Fibroblast of skin of abdomen (primary cell): ENCODE results near the gene CALN1.
"Not testable (repeated sequence)": the region's sequence is repeated elsewhere in the genome, so short reads cannot be mapped to it uniquely, and the experiment has no call there.

Experiments used
- DNase-seq: peaks from one replicate; pipeline ENCODE4 v3.0.0-alpha.2; 2013

CALN1 gene

GRCh38 chr7:72080865-72081510 is 331.1 kb downstream of the CALN1 start:
- DNase-seq: no peak

DNA sequence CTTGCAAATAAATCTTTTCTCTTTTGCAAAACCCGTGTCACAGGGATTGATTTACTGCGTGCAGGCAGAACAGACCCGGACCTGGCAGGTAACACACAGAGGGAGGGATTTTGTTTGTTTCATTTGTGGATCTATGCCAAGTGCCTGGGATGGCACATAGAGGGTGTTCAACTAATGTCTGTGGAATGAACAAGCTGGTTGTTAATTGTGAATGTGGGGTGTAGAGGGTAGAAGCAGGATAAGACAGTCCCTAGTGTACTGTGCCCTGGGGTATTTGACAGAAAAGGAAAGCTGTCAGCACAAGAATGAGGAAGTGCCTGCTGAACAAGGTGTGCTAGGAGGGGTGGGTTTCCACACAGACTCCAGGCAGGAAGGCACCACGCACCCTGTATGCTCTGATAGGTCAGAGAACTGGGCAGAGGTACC is 331.8 kb downstream of the CALN1 start:
- DNase-seq: no peak

- DNase-seq: no peak
Measured at GRCh38 chr7:72078856-72079255, 333.3 kb downstream of the CALN1 start.

- DNase-seq: no peak
Measured at GRCh38 chr7:72078301-72078700, 333.8 kb downstream of the CALN1 start.

DNA sequence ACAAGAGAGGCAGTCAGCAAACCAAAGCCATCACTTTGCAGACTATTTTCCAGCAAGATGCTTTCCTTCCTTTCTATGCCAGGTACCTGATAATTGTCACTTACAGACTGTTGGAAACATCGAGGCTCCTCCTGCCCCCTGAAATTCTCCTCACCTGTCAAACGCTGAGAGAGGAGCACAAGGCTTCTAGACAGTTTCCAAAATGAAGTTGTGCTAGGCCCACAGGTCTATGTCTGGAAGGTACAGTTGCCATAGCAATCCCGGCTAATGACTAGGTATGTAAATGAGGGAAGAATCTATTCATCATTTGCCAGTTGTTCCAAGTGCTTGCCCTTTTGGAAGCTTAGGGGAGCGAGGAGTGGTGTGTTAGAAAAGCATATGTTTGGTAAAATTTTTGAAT is 334.4 kb downstream of the CALN1 start:
- no peak for DNase-seq

- DNase-seq: no peak
Measured at GRCh38 chr7:72072901-72073300, 339.2 kb downstream of the CALN1 start.

- no peak for DNase-seq
Measured at GRCh38 chr7:72069263-72069662, 342.9 kb downstream of the CALN1 start.

GRCh38 chr7:72065764-72066163 is 346.4 kb downstream of the CALN1 start:
- not testable (repeated sequence) for DNase-seq

DNA sequence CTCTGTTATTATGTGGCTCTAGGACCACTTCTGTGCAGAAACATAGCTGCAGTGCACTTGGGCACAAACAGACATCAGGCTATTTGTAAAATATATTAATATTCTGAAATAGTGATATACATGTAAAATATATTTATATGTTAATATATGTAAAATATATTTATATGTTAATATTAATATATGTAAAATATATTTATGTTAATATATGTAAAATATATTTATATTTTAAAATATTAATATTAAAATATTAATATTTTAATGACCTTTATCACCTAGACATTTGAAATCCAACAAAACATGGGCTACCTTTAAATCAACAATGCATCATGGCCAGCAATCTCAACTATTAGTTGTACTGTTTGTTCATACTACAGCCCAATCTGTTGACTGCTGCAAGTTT is 347.2 kb downstream of the CALN1 start:
- DNase-seq: no peak

- DNase-seq: no peak
Measured at GRCh38 chr7:72063330-72063729, 348.8 kb downstream of the CALN1 start.

DNA sequence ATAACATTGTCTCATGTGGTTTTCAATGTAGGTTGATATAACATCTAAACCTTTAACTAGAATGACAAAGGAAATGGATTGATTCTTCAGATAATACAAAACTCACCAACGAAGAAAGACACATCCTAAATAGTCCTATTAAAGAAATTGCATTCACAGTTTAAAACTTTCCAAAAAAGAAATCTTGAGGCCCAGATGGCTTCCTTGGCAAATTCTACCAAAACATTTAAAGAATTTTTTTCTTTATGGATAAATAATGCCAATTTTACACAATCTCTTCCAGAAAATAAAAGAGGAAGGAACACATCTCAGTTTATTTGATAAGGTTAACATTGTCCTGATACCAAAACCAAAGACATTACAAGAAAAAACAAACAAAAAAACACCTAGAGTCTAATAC is 349.5 kb downstream of the CALN1 start:
- DNase-seq: no peak

DNA sequence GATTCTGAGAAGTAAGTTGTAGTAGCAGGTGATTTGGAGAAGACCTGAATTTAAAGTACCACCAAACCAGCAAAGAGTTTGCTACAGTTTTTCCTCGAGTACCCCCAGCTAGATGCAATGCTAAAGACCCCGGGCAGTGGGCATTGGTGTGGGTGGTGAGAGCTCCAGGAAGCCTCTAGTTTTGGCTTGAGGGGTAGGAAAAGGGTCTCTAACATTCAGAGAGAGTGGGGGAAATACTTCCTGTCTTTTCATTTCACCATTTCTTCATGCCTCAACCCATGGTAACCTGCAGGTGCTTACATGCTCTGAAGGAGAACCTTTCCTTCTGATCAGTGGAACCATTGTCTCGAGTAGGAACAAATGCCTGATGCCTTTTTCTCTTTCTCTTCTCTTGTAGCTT is 352.2 kb downstream of the CALN1 start:
- DNase-seq: no peak

DNA sequence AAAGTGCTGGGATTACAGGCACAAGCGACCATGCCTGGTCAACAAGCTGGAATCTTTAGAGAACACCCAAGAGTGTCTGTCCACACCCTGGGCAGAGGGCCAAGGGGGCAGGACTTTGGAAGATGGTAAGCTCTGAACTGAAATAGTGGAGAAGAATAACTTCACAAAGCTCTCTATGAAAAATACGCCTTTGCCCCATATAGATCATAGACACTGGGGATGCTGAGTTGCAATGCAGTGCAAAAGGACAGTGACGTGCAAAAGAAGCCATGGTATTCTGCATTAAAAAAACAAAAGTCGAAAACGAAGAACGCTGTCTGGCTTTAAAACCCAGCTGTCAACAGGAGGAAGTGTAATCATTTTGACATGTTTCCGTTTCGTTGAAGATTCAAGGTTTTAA is 353.6 kb downstream of the CALN1 start:
- DNase-seq: no peak

DNA sequence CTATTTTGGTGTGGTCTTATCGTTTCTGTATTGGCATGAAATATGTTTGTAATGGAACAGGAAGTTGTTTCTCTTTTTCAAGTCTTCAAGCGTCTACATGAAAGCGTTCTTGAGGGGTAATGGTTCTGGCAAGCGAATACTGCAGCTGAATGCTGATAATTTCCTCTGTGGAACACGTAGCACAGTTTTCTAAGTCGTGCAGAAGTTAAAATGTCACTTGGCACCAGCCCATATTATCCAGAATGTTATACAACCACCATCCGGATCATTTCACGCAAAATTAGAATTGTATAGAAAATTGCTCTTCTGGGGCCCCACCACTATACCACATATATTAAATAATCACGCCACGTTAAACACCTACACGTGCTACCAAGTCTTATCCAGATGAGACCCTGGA is 354.3 kb downstream of the CALN1 start:
- no peak for DNase-seq

GRCh38 chr7:72057231-72057630 is 354.9 kb downstream of the CALN1 start:
- no peak for DNase-seq

DNA sequence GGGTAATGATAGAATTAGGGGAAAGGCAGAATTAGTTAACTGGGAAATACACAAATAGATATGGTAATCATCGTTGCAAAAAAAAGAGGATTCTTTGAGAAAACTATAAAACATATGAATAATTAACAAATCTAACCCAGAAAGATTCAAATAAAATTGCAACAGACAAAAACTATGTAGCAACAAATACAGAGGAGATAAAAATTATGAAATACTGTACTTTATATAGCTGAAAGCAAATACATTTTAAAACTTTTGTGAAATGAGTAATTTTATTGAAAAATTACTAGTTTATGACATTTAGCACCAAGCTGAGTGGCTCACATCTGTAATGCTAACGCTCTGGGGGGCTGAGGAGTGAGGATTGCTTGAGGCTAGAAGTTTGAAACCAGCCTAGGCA is 356.7 kb downstream of the CALN1 start:
- no peak for DNase-seq

GRCh38 chr7:72053292-72053691 is 358.8 kb downstream of the CALN1 start:
- no peak for DNase-seq

GRCh38 chr7:72048420-72048819 is 363.7 kb downstream of the CALN1 start:
- DNase-seq: no peak

DNA sequence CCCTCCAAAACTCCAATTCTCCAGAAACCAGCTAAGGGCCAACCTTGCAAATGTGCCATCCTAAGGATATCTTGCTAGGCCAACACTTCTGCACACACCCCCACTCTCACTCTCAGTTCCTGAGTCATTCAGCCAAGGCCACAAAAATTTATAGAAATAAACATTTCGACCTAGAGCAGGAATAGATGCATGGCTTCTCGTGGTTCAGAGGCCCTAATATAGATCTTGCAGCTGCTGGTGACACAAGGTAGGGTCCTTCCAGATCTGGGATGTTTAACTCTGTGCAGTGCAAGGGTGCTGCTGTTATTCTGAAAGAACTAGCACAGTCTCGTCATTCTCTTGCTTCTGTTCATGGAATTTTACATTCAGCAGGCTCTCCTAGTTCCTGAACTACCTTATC is 369.3 kb downstream of the CALN1 start:
- peak; percentile 58 for DNase-seq

GRCh38 chr7:72040641-72041040 is 371.5 kb downstream of the CALN1 start:
- no peak for DNase-seq

DNA sequence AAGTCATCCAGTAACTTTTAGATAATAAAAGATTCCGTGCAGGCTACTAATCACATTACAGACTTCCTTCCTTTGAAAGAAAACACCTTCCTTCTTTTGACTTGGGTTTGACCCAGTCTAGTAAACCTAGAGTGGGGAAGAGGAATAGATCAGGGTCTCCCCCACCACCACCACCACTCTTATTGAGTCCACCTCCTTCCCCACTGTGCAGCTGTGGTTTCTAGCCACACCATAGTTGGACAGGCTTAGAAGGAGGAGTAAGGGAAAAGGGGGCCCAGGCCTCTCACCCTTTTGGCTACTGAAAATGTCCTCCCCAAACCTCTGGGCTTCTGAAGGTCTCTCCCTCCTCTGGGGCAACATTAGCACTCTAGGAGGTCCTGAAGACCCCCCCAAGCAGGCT is 372.7 kb downstream of the CALN1 start:
- no peak for DNase-seq

- DNase-seq: no peak
Measured at GRCh38 chr7:72038022-72038732, 374.0 kb downstream of the CALN1 start.

DNA sequence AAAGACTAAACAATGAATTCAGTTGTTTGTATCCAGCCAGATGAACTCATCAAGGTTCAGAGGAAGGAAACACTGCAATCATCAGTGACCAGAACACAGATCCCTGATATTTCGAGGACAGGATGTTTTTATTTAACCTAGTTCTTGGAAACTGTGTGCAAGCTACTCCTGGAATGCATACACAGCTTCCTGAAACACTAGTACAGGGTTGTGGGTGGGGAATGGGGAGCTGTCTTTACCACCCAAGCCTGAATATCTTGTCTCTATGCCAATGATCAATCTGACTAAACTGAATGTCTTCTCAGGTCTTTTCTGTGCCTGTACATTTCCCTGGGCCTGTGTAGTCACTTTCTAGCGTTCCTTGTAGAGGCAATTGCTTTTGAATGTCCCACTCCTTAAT is 374.6 kb downstream of the CALN1 start:
- peak; percentile 35 for DNase-seq

DNA sequence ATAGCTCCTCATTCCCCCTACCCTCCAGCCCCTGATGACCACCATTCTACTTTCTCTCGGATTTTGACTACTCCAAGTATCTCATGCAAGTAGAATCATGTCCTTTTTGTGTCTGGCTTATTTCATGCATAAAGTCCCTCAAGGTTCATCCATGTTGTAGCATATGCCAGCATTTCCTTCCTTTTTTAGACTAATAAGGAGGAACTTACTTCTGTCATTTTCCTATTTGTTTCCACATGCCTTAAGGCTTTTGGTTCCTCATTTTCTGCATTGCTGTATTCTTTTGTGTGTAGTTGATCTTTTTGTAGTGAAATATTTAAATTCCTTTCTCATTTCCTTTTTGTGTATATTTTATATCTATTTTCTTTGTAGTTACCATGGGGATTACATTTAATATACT is 376.9 kb downstream of the CALN1 start:
- DNase-seq: no peak

DNA sequence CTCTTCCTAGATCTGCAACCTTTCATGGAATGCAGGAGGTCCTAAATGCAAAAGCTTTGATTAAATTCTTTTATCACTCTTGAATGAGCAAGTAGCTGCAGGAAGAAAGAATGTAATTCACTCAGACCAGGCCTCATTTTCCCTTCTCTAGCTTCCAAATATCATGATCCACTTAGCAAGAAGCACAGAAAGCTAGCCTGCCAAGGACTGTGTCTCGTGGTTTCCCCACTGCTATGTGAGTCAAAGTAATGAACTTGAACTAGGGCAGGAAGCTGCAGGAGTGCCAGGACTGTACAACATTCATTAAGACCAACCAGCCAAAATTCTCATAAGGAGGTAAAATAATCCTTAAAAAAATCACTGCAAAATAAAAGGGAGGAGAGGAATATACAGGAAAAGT is 379.2 kb downstream of the CALN1 start:
- DNase-seq: peak; percentile 26
